WTC11 (cell line): Measurements from ENCODE around the gene TRIP11.

Experiments
- ATF3 ChIP-seq: sonication (generic); formaldehyde crosslinking; conservative IDR thresholded peaks from 2 replicates; pipeline ENCODE4 v1.8.1; 2022; ENCODE audit warnings: mild to moderate bottlenecking, missing genetic modification reagents
- CTCF ChIP-seq: fragments of 200-600 bp; IDR thresholded peaks from 2 replicates; pipeline ENCODE4 v1.8.0; 2022; ENCODE audit warnings: antibody characterized with exemption
- FOXP4 ChIP-seq: sonication (generic); formaldehyde crosslinking; IDR thresholded peaks from 2 replicates; pipeline ENCODE4 v1.8.0; 2022; ENCODE audit warnings: mild to moderate bottlenecking, missing genetic modification reagents
- IRF2 ChIP-seq: sonication (generic); formaldehyde crosslinking; IDR thresholded peaks from 2 replicates; pipeline ENCODE4 v1.8.0; 2022; ENCODE audit warnings: low read depth, missing genetic modification reagents, borderline replicate concordance
- NR2C2 ChIP-seq: sonication (generic); formaldehyde crosslinking; IDR thresholded peaks from 2 replicates; pipeline ENCODE4 v1.8.0; 2022; ENCODE audit warnings: mild to moderate bottlenecking, missing genetic modification reagents
- SP1 ChIP-seq: sonication (generic); formaldehyde crosslinking; conservative IDR thresholded peaks from 2 replicates; pipeline ENCODE4 v1.8.1; 2022; ENCODE audit warnings: missing genetic modification reagents
- TEAD4 ChIP-seq: sonication (generic); formaldehyde crosslinking; IDR thresholded peaks from 2 replicates; pipeline ENCODE4 v1.8.0; 2022; ENCODE audit warnings: mild to moderate bottlenecking, missing genetic modification reagents
- ZNF121 ChIP-seq: sonication (generic); formaldehyde crosslinking; IDR thresholded peaks from 2 replicates; pipeline ENCODE4 v1.8.0; 2023; ENCODE audit warnings: missing genetic modification reagents

GRCh38 chr14:91931478-91932088 is 108.3 kb downstream of the TRIP11 start:
- no peak for TF ChIP-seq ATF3 (CRISPR knock-in tag)
- no peak for TF ChIP-seq CTCF
- TF ChIP-seq TEAD4 (CRISPR knock-in tag) = no peak
- TF ChIP-seq SP1 (CRISPR knock-in tag) = no peak
- TF ChIP-seq NR2C2 (CRISPR knock-in tag) = no peak
- no peak for TF ChIP-seq FOXP4 (CRISPR knock-in tag)
- no peak for TF ChIP-seq IRF2 (CRISPR knock-in tag)
- no peak for TF ChIP-seq ZNF121 (CRISPR knock-in tag)
